CD4-positive, alpha-beta T cell (primary cell): ENCODE measurements around the gene BLTP2. TPM values are rescaled to one million over a fixed set of nuclear protein-coding genes. Genes with fewer than 3 reads are reported as not detected.

Experiments used
- ATAC-seq: fragments of 200-7000 bp; cut with Tn5 transposase; one replicate; pipeline ENCODE4 v1.10.0; 2022; ENCODE audit warnings: mild to moderate bottlenecking; ENCODE audit not compliant: poor library complexity
- CTCF ChIA-PET: fragments of 350-600 bp; sonication (Branson Sonifier 250); formaldehyde crosslinking; loops from one replicate; lab custom pipeline; 2021; ENCODE audit warnings: antibody characterized with exemption, inconsistent platforms; lab: Charles Lee
- POLR2A ChIA-PET: fragments of 350-600 bp; sonication (Branson Sonifier 250); formaldehyde crosslinking; loops from one replicate; lab custom pipeline; 2021; ENCODE audit warnings: antibody characterized with exemption, inconsistent platforms; lab: Charles Lee
- DNase-seq, 14 experiments: peaks; one replicate each; pipeline ENCODE4 v3.0.0-alpha.2; 2013 to 2020; ENCODE audit warnings: mixed read lengths in 2 of 14
- H3K27ac ChIP-seq, 2 donors: one replicate each; pipeline versions ENCODE4 v1.5.1 to v1.7.0; 2013; ENCODE audit warnings: low read length in 2 of 2, low read depth in 1 of 2, mild to moderate bottlenecking in 1 of 2
- H3K27me3 ChIP-seq, 2 experiments: 1 replicate in 1 of 2; 2 replicates in 1 of 2; pipeline versions ENCODE4 v1.6.1 to v1.7.0; 2013; ENCODE audit warnings: low read length in 2 of 2, control low read depth in 1 of 2, mild to moderate bottlenecking in 1 of 2, moderate library complexity in 1 of 2; ENCODE audit not compliant: insufficient read depth in 2 of 2, control insufficient read depth in 1 of 2
- H3K36me3 ChIP-seq: one replicate; pipeline ENCODE4 v1.6.1; 2013; ENCODE audit warnings: low read length, control low read depth; ENCODE audit not compliant: insufficient read depth
- H3K4me1 ChIP-seq: one replicate; pipeline ENCODE4 v1.6.1; 2013; ENCODE audit warnings: low read length, control low read depth; ENCODE audit not compliant: insufficient read depth
- H3K4me3 ChIP-seq: one replicate; pipeline ENCODE4 v1.5.1; 2013; ENCODE audit warnings: mild to moderate bottlenecking, low read length, moderate library complexity
- H3K9me3 ChIP-seq, 2 experiments: 1 replicate in 1 of 2; 2 replicates in 1 of 2; pipeline versions ENCODE4 v1.6.1 to v1.7.0; 2013; ENCODE audit warnings: low read length in 2 of 2, mild to moderate bottlenecking in 2 of 2, control low read depth in 1 of 2, moderate library complexity in 1 of 2; ENCODE audit not compliant: control insufficient read depth in 1 of 2, insufficient read depth in 1 of 2
- H3K27ac Mint-ChIP-seq: one replicate; pipeline ENCODE4 v1.8.0; 2020; ENCODE audit warnings: mixed read lengths
- H3K27me3 Mint-ChIP-seq: one replicate; pipeline ENCODE4 v1.8.0; 2021; ENCODE audit warnings: mixed read lengths
- H3K36me3 Mint-ChIP-seq: one replicate; pipeline ENCODE4 v1.8.0; 2021; ENCODE audit warnings: low read depth, mixed read lengths
- H3K4me1 Mint-ChIP-seq: one replicate; pipeline ENCODE4 v1.8.0; 2021; ENCODE audit warnings: low read depth, mixed read lengths
- H3K4me3 Mint-ChIP-seq: one replicate; pipeline ENCODE4 v1.8.0; 2020; ENCODE audit warnings: mild to moderate bottlenecking, mixed read lengths
- H3K9me3 Mint-ChIP-seq: one replicate; pipeline ENCODE4 v1.8.0; 2020; ENCODE audit warnings: mixed read lengths
- CTCF ChIP-seq: fragments of 200-600 bp; IDR thresholded peaks from one replicate; pipeline ENCODE4 v1.8.0; 2022; ENCODE audit warnings: antibody characterized with exemption, mild to moderate bottlenecking
- intact Hi-C, 2 experiments: fragments of 100-400 bp; cut with DNase I in 1 of 2; cut with micrococcal nuclease in 1 of 2; formaldehyde crosslinking; loops; one replicate each; pipeline versions ENCODE4 v1.15.1 to v1.9.0; 2023 to 2025; cut with DNase I, micrococcal nuclease
- total RNA-seq, 174 experiments: library from RNA in 2 of 174; stranded (reverse) in 2 of 174; gene quantifications; one replicate each; pipeline ENCODE4 v1.2.3 and lab custom pipeline; 2021 to 2026

The BLTP2 gene
- total RNA-seq, 2 experiments from 2014 or later: 120 to 124 TPM

GRCh38 chr17:28665994-28666393 is 21.0 kb upstream of the BLTP2 start:
- ATAC-seq (no peak), DNase-seq (no peak)
- Mint-ChIP-seq H3K4me1 (peaks cover 73% of the 10 kb centered on the region), H3K9me3 (no peaks in the 10 kb centered on the region), H3K36me3 (peaks cover 77% of the 10 kb centered on the region), H3K27ac (peak overlapping the region; percentile 8), H3K27me3 (no peaks in the 10 kb centered on the region), H3K4me3 (peak overlapping the region; percentile 46)
- intact Hi-C loops: no loop called here
- no peaks in the 10 kb centered on the region for H3K27me3 ChIP-seq
- no peaks in the 10 kb centered on the region for H3K9me3 ChIP-seq
- H3K27ac ChIP-seq: no peak overlapping the region
- ChIA-PET CTCF (no interaction called here), POLR2A (no interaction called here)
- no peak for TF ChIP-seq CTCF
- H3K4me3 ChIP-seq: no peak overlapping the region
- peaks cover 36% of the 10 kb centered on the region for H3K4me1 ChIP-seq
- peaks cover 46% of the 10 kb centered on the region for H3K36me3 ChIP-seq

GRCh38 chr17:28663723-28664122 is 18.8 kb upstream of the BLTP2 start:
- Mint-ChIP-seq H3K27ac (peak overlapping the region; percentile 99), H3K4me1 (peaks cover 78% of the 10 kb centered on the region), H3K27me3 (no peaks in the 10 kb centered on the region), H3K36me3 (peaks cover 74% of the 10 kb centered on the region), H3K4me3 (peak overlapping the region; percentile 99), H3K9me3 (no peaks in the 10 kb centered on the region)
- Histone ChIP-seq H3K4me3 (no peak overlapping the region), H3K9me3 (no peaks in the 10 kb centered on the region), H3K4me1 (peaks cover 45% of the 10 kb centered on the region), H3K27me3 (no peaks in the 10 kb centered on the region), H3K36me3 (peaks cover 40% of the 10 kb centered on the region), H3K27ac (no peak overlapping the region)
- intact Hi-C loops: loop anchor here (2.0 to 5.0 kb wide), 3 partner anchors 49 to 289 kb away; partner anchors contain the start of genes PHF12 (in 1 of the 2), PROCA1 (in 1 of the 2) and RPL23A (in 1 of the 2)
- ATAC-seq (no peak), DNase-seq (no peak)
- CTCF ChIA-PET: interaction anchor here (0.6 to 3.9 kb wide), 3 partner anchors 17 to 517 kb away, joined by 3 to 34 read pairs (median 27); partner anchors contain the start of gene BLTP2
- POLR2A ChIA-PET: interaction anchor here (4.0 kb wide), 1 partner anchor 17 kb away, joined by 115 read pairs; the partner anchor contains the start of gene BLTP2
- TF ChIP-seq CTCF: no peak

- peaks cover 72% of the 10 kb centered on the region for H3K36me3 Mint-ChIP-seq
- peak overlapping the region; percentile 81 for H3K4me3 ChIP-seq
These were observed 17.5 kb upstream of the BLTP2 start for GRCh38 chr17:28662527-28662829.

More at GRCh38 chr17:28662527-28662829, 17.5 kb upstream of the BLTP2 start:
- ATAC-seq (no peak), DNase-seq (no peak)
- Histone ChIP-seq H3K4me1 (peaks cover 45% of the 10 kb centered on the region), H3K27ac (peak overlapping the region; percentile 97 to 99), H3K9me3 (no peaks in the 10 kb centered on the region), H3K27me3 (no peaks in the 10 kb centered on the region), H3K36me3 (peaks cover 35% of the 10 kb centered on the region)
- ChIA-PET POLR2A (interaction anchor here (0.8 to 4.0 kb wide), 15 partner anchors 10 to 289 kb away, joined by 3 to 115 read pairs (median 6); partner anchors contain the start of genes BLTP2, PHF12, PIGS and PROCA1), CTCF (interaction anchor here (0.8 to 3.9 kb wide), 8 partner anchors 9 to 291 kb away, joined by 3 to 34 read pairs (median 4); partner anchors contain the start of genes BLTP2, NEK8, PIGS and PROCA1)
- Mint-ChIP-seq H3K4me1 (peaks cover 66% of the 10 kb centered on the region), H3K9me3 (no peaks in the 10 kb centered on the region), H3K27me3 (no peaks in the 10 kb centered on the region), H3K27ac (peak overlapping the region; percentile 99), H3K4me3 (peak overlapping the region; percentile 99)
- no peak for TF ChIP-seq CTCF
- intact Hi-C loops: loop anchor here (2.0 to 5.0 kb wide), 3 partner anchors 50 to 290 kb away; partner anchors contain the start of genes PHF12 (in 1 of the 2), PROCA1 (in 1 of the 2) and RPL23A (in 1 of the 2)
